ENCODE measurements around the gene ACTN4.
A peak's percentile ranks its signal among the peaks of the same experiment; 100 is the strongest.

Gene ACTN4

GRCh38 chr19:38684078-38684861, 36.8 kb downstream of the ACTN4 start:
- no peak for TF ChIP-seq FOXP2 (optimal IDR thresholded peaks at IDR 0.05; ENCODE audit: control extremely low read depth, extremely low read length, insufficient read depth)
- TF ChIP-seq EZH2 (IDR thresholded peaks at IDR 0.05), result no peak
- no peak for TF ChIP-seq POLR2AphosphoS5 (IDR thresholded peaks at IDR 0.05; ENCODE audit: borderline replicate concordance, low read depth, low read length)
- Histone ChIP-seq H3K36me3 (ENCODE audit: insufficient read depth, low read length) (peaks cover 13% of the 10 kb centered on the region), H3K9ac (ENCODE audit: insufficient read length) (no peak overlapping the region), H3K9me3 (ENCODE audit: low read depth, low read length) (no peaks in the 10 kb centered on the region), H3K4me3 (no peak overlapping the region), H3K27ac (peak overlapping the region; percentile 65)
- no peak for DNase-seq (ENCODE audit: low read depth, low spot score)

GRCh38 chr19:38684862-38685665, 37.6 kb downstream of the ACTN4 start:
- no peak for TF ChIP-seq EZH2 (IDR thresholded peaks at IDR 0.05)
- no peak for TF ChIP-seq FOXP2 (optimal IDR thresholded peaks at IDR 0.05; ENCODE audit: control extremely low read depth, extremely low read length, insufficient read depth)
- no peak for TF ChIP-seq POLR2AphosphoS5 (IDR thresholded peaks at IDR 0.05; ENCODE audit: borderline replicate concordance, low read depth, low read length)
- Histone ChIP-seq H3K27ac (peak overlapping the region; percentile 65; the same call in 1 of the 2 replicates), H3K4me3 (no peak overlapping the region)

GRCh38 chr19:38685666-38686529, 38.4 kb downstream of the ACTN4 start:
- H3K9me3 ChIP-seq (ENCODE audit: low read depth, low read length), result no peaks in the 10 kb centered on the region
- TF ChIP-seq POLR2AphosphoS5 (IDR thresholded peaks at IDR 0.05; ENCODE audit: borderline replicate concordance, low read depth, low read length) (no peak), FOXP2 (optimal IDR thresholded peaks at IDR 0.05; ENCODE audit: control extremely low read depth, extremely low read length, insufficient read depth) (no peak), EZH2 (IDR thresholded peaks at IDR 0.05) (no peak)
- no peak overlapping the region for H3K9ac ChIP-seq (ENCODE audit: insufficient read length)
- H3K36me3 ChIP-seq (ENCODE audit: insufficient read depth, low read length), result peaks cover 13% of the 10 kb centered on the region
- H3K27ac ChIP-seq, result no peak overlapping the region
- no peak overlapping the region for H3K4me3 ChIP-seq
- no peak for DNase-seq (ENCODE audit: low read depth, low spot score)

More at GRCh38 chr19:38684862-38685665, 37.6 kb downstream of the ACTN4 start:
- H3K9me3 ChIP-seq (ENCODE audit: low read depth, low read length), result no peaks in the 10 kb centered on the region
- H3K9ac ChIP-seq (ENCODE audit: insufficient read length), result no peak overlapping the region
- peaks cover 13% of the 10 kb centered on the region for H3K36me3 ChIP-seq (ENCODE audit: insufficient read depth, low read length)
- no peak for DNase-seq (ENCODE audit: low read depth, low spot score)

GRCh38 chr19:38686530-38686888, 39.1 kb downstream of the ACTN4 start:
- no peak for TF ChIP-seq EZH2 (IDR thresholded peaks at IDR 0.05)
- TF ChIP-seq POLR2AphosphoS5 (IDR thresholded peaks at IDR 0.05; ENCODE audit: borderline replicate concordance, low read depth, low read length), result no peak
- no peak for TF ChIP-seq FOXP2 (optimal IDR thresholded peaks at IDR 0.05; ENCODE audit: control extremely low read depth, extremely low read length, insufficient read depth)
- H3K9me3 ChIP-seq (ENCODE audit: low read depth, low read length), result no peaks in the 10 kb centered on the region
- no peak overlapping the region for H3K4me3 ChIP-seq
- H3K27ac ChIP-seq, result no peak overlapping the region
- H3K36me3 ChIP-seq (ENCODE audit: insufficient read depth, low read length), result peaks cover 13% of the 10 kb centered on the region
- no peak for DNase-seq (ENCODE audit: low read depth, low spot score)
- no peak overlapping the region for H3K9ac ChIP-seq (ENCODE audit: insufficient read length)

GRCh38 chr19:38687837-38688378, 40.5 kb downstream of the ACTN4 start:
- H3K4me3 ChIP-seq, result no peak overlapping the region
- no peak for TF ChIP-seq EZH2 (IDR thresholded peaks at IDR 0.05)
- DNase-seq (ENCODE audit: low read depth, low spot score), result no peak
- H3K9me3 ChIP-seq (ENCODE audit: low read depth, low read length), result no peaks in the 10 kb centered on the region
- peaks cover 13% of the 10 kb centered on the region for H3K36me3 ChIP-seq (ENCODE audit: insufficient read depth, low read length)
- H3K9ac ChIP-seq (ENCODE audit: insufficient read length), result no peak overlapping the region
- H3K27ac ChIP-seq, result no peak overlapping the region

GRCh38 chr19:38690146-38690545, 42.7 kb downstream of the ACTN4 start:
- Histone ChIP-seq H3K36me3 (ENCODE audit: insufficient read depth, low read length) (peaks cover 13% of the 10 kb centered on the region), H3K9me3 (ENCODE audit: low read depth, low read length) (no peaks in the 10 kb centered on the region), H3K27ac (no peak overlapping the region), H3K9ac (ENCODE audit: insufficient read length) (no peak overlapping the region), H3K4me3 (no peak overlapping the region)
- TF ChIP-seq POLR2AphosphoS5 (IDR thresholded peaks at IDR 0.05; ENCODE audit: borderline replicate concordance, low read depth, low read length), result no peak
- no peak for TF ChIP-seq FOXP2 (optimal IDR thresholded peaks at IDR 0.05; ENCODE audit: control extremely low read depth, extremely low read length, insufficient read depth)
- TF ChIP-seq EZH2 (IDR thresholded peaks at IDR 0.05), result no peak
- no peak for DNase-seq (ENCODE audit: low read depth, low spot score)

GRCh38 chr19:38690832-38691231, 43.4 kb downstream of the ACTN4 start:
- DNase-seq (ENCODE audit: low read depth, low spot score), result no peak
- Histone ChIP-seq H3K27ac (no peak overlapping the region), H3K9me3 (ENCODE audit: low read depth, low read length) (no peaks in the 10 kb centered on the region), H3K4me3 (no peak overlapping the region), H3K36me3 (ENCODE audit: insufficient read depth, low read length) (peaks cover 13% of the 10 kb centered on the region), H3K9ac (ENCODE audit: insufficient read length) (no peak overlapping the region)
- TF ChIP-seq FOXP2 (optimal IDR thresholded peaks at IDR 0.05; ENCODE audit: control extremely low read depth, extremely low read length, insufficient read depth) (no peak), EZH2 (IDR thresholded peaks at IDR 0.05) (no peak), POLR2AphosphoS5 (IDR thresholded peaks at IDR 0.05; ENCODE audit: borderline replicate concordance, low read depth, low read length) (no peak)

All from SK-N-MC (cell line).